ENCODE measurements around the gene SLC13A2. TPM values are rescaled to one million over a fixed set of nuclear protein-coding genes. Genes with fewer than 3 reads are reported as not detected.
A peak's percentile ranks its signal among the peaks of the same experiment; 100 is the strongest.

Gene SLC13A2
- total RNA-seq, 1 experiment from 2014 or later: not detected

DNA sequence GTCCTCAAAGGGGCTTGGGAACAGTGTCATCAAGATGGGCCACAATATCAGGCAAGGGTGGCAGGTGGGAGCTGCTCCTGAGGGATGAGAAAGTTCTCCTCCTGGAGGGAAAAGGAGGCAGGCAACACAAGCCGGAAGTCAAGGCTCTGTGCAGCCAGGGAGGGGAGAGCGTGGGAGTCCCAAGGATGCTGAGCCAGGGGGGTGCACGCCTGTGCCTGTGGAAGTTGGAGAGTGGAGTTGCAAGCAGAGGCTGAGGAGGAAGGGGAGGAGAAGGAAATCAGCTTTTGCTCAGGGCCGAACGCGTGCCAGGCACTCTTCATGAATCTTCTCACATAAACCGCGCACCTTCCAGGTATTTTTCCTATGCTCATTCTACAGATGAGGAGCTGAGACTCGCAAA lies 7.4 kb upstream of the SLC13A2 start:
- Histone ChIP-seq H3K4me1 (ENCODE audit: insufficient read depth, low read length) (no peaks in the 10 kb centered on the region), H3K27me3 (ENCODE audit: insufficient read depth, low read length) (no peaks in the 10 kb centered on the region), H2AK5ac (ENCODE audit: insufficient read length, low read length) (no peak overlapping the region), H3T11ph (ENCODE audit: low read length) (no peak overlapping the region), H2BK120ac (ENCODE audit: low read depth, low read length, poor library complexity, severe bottlenecking) (no peak overlapping the region), H3K9me3 (ENCODE audit: control insufficient read depth, low read depth, low read length) (no peaks in the 10 kb centered on the region), H4K20me1 (ENCODE audit: control insufficient read depth, insufficient read depth, insufficient read length) (no peaks in the 10 kb centered on the region), H3K79me2 (ENCODE audit: insufficient read depth, low read length) (no peaks in the 10 kb centered on the region), H3K18ac (ENCODE audit: insufficient read length, low read depth, low read length) (no peak overlapping the region), H3K4me2 (ENCODE audit: insufficient read depth, insufficient read length, low read length) (no peak overlapping the region), H3K27ac (ENCODE audit: insufficient read length, low read depth, low read length) (no peak overlapping the region), H2AFZ (ENCODE audit: low read length) (no peak overlapping the region), H3K4ac (ENCODE audit: low read depth, low read length) (no peak overlapping the region), H4K8ac (replicated peaks; ENCODE audit: insufficient read length, low read depth, low read length) (no peak overlapping the region), H3K79me1 (ENCODE audit: insufficient read depth, low read depth, low read length, poor library complexity, severe bottlenecking) (no peaks in the 10 kb centered on the region), H4K91ac (ENCODE audit: insufficient read length, low read depth, low read length) (no peak overlapping the region), H3K23ac (ENCODE audit: insufficient read length, low read depth, low read length) (no peak overlapping the region), H3K56ac (ENCODE audit: insufficient read length, low read depth, low read length) (no peak overlapping the region), H3K23me2 (ENCODE audit: insufficient read length, low read depth, low read length, poor library complexity, severe bottlenecking) (no peaks in the 10 kb centered on the region), H4K5ac (ENCODE audit: insufficient read length, low read depth, low read length) (no peak overlapping the region), H3K9ac (ENCODE audit: extremely low read depth, insufficient read length, low read length) (no peak overlapping the region), H2BK5ac (ENCODE audit: insufficient read length, low read length) (no peak overlapping the region), H2BK12ac (ENCODE audit: insufficient read length, low read depth, low read length) (no peak overlapping the region), H2BK15ac (ENCODE audit: low read depth, low read length) (no peak overlapping the region), H3K14ac (ENCODE audit: insufficient read depth, low read length) (no peak overlapping the region), H2BK20ac (ENCODE audit: low read depth, low read length, poor library complexity, severe bottlenecking) (no peak overlapping the region)
- Mint-ChIP-seq H3K27me3 (ENCODE audit: low read depth) (peaks cover 31% of the 10 kb centered on the region), H3K36me3 (ENCODE audit: insufficient read depth in 1 of 3, low read depth in 3 of 3) (no peaks in the 10 kb centered on the region), H3K4me3 (no peak overlapping the region), H3K9me3 (no peaks in the 10 kb centered on the region; a peak in 1 of 5 replicates), H3K27ac (peak overlapping the region in 1 of 3 experiments; percentile 36; a peak in 1 of 7 replicates), H3K4me1 (peaks cover 2 to 15% of the 10 kb centered on the region in 2 experiments)
- DNase-seq: no peak
- WGBS (ENCODE audit: extremely low coverage, insufficient read length, low lambda C conversion rate): no CpG with 5 or more reads among the region's 9 CpGs
- TF ChIP-seq, protein P1, sequence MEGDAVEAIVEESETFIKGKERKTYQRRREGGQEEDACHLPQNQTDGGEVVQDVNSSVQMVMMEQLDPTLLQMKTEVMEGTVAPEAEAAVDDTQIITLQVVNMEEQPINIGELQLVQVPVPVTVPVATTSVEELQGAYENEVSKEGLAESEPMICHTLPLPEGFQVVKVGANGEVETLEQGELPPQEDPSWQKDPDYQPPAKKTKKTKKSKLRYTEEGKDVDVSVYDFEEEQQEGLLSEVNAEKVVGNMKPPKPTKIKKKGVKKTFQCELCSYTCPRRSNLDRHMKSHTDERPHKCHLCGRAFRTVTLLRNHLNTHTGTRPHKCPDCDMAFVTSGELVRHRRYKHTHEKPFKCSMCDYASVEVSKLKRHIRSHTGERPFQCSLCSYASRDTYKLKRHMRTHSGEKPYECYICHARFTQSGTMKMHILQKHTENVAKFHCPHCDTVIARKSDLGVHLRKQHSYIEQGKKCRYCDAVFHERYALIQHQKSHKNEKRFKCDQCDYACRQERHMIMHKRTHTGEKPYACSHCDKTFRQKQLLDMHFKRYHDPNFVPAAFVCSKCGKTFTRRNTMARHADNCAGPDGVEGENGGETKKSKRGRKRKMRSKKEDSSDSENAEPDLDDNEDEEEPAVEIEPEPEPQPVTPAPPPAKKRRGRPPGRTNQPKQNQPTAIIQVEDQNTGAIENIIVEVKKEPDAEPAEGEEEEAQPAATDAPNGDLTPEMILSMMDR (conservative IDR thresholded peaks at IDR 0.05): no peak
